OCI-LY7 (cell line): ENCODE data around the gene PGA4.

Experiments used
- EZH2phosphoT487 ChIP-seq: fragments of 200-600 bp; sonication (generic); IDR thresholded peaks from 2 replicates; pipeline ENCODE4 v1.6.1; 2018; ENCODE audit warnings: low read depth, borderline replicate concordance, mild to moderate bottlenecking, mixed run types, antibody characterized with exemption, low read length, moderate library complexity, mixed read lengths
- TF ChIP-seq, protein P1 (sequence below): fragments of 200-600 bp; sonication (generic); conservative IDR thresholded peaks from 2 replicates; pipeline ENCODE4 v1.5.1; 2014; ENCODE audit warnings: mild to moderate bottlenecking, antibody characterized with exemption, low read length, moderate library complexity, mixed read lengths

DNA sequence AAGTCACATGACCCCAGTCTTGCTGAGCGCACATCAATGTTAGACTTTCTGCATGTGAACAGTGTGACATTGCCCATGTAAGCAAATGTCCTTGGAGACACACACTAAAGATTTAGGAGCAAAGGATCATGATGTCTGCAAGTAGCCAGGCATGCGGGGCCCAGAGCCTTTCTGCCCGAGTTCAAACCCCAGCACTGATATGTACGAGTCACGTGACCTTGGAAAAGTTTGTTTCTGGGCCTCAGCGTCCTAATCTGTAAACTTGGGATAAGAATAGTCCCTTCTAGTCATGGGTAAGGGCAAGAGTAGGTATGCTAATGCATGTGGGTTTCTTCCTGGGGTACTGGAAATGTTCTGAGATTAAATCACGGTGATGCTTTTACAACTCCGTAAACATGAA, 35.6 kb upstream of the PGA4 start:
- TF ChIP-seq, protein P1, sequence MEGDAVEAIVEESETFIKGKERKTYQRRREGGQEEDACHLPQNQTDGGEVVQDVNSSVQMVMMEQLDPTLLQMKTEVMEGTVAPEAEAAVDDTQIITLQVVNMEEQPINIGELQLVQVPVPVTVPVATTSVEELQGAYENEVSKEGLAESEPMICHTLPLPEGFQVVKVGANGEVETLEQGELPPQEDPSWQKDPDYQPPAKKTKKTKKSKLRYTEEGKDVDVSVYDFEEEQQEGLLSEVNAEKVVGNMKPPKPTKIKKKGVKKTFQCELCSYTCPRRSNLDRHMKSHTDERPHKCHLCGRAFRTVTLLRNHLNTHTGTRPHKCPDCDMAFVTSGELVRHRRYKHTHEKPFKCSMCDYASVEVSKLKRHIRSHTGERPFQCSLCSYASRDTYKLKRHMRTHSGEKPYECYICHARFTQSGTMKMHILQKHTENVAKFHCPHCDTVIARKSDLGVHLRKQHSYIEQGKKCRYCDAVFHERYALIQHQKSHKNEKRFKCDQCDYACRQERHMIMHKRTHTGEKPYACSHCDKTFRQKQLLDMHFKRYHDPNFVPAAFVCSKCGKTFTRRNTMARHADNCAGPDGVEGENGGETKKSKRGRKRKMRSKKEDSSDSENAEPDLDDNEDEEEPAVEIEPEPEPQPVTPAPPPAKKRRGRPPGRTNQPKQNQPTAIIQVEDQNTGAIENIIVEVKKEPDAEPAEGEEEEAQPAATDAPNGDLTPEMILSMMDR: no peak
- TF ChIP-seq EZH2phosphoT487: no peak
